ENCODE results near the gene ZNF324. TPM values are rescaled to one million over a fixed set of nuclear protein-coding genes. Genes with fewer than 3 reads are reported as not detected.

The ZNF324 gene
- total and polyA plus RNA-seq, 2 of the 13 experiments (the other 11 are each of a cell fraction or from before 2014, with no cell fraction given), result 1.1 to 4.7 TPM

GRCh38 chr19:58511353-58512208 is 44.7 kb downstream of the ZNF324 start, which contains the start of gene SLC27A5 (continued):
- TF ChIP-seq FOXC1 (CRISPR knock-in tag; IDR thresholded peaks at IDR 0.05; ENCODE audit: borderline replicate concordance), result no peak
- TF ChIP-seq NFKB2 (CRISPR knock-in tag; IDR thresholded peaks at IDR 0.05; ENCODE audit: borderline replicate concordance), result 0 out of 2 replicates have a peak, but pooled peaks have one; percentile 37
- TF ChIP-seq ZFYVE20 (CRISPR knock-in tag; IDR thresholded peaks at IDR 0.05; ENCODE audit: borderline replicate concordance, low read depth), result 0 out of 2 replicates have a peak, but pooled peaks have one; percentile 33
- TF ChIP-seq RCOR2 (CRISPR knock-in tag; IDR thresholded peaks at IDR 0.05), result peak; percentile 51; the same call in 1 of the 2 replicates
- 0 out of 2 replicates have a peak, but pooled peaks have one; percentile 80 for TF ChIP-seq ZNF343 (CRISPR knock-in tag; IDR thresholded peaks at IDR 0.05)
- no peak for TF ChIP-seq ZNF253 (CRISPR knock-in tag; IDR thresholded peaks at IDR 0.05; ENCODE audit: borderline replicate concordance)
- TF ChIP-seq JUNB (CRISPR knock-in tag; IDR thresholded peaks at IDR 0.05; ENCODE audit: borderline replicate concordance), result no peak
- peak; percentile 59 for TF ChIP-seq ZBTB4 (CRISPR knock-in tag; IDR thresholded peaks at IDR 0.05; ENCODE audit: borderline replicate concordance)
- TF ChIP-seq ZNF782 (CRISPR knock-in tag; IDR thresholded peaks at IDR 0.05; ENCODE audit: borderline replicate concordance), result peak; percentile 29; the same call in 1 of the 2 replicates
- TF ChIP-seq ZNF788 (CRISPR knock-in tag; IDR thresholded peaks at IDR 0.05; ENCODE audit: borderline replicate concordance), result peak; percentile 73; the same call in 1 of the 2 replicates
- peak; percentile 53; the same call in 1 of the 2 replicates for TF ChIP-seq NAIF1 (CRISPR knock-in tag; IDR thresholded peaks at IDR 0.05; ENCODE audit: borderline replicate concordance)
- no peak for TF ChIP-seq SATB2 (CRISPR knock-in tag; IDR thresholded peaks at IDR 0.05)
- TF ChIP-seq ZNF496 (CRISPR knock-in tag; IDR thresholded peaks at IDR 0.05; ENCODE audit: insufficient replicate concordance), result no peak
- peak; percentile 81 for TF ChIP-seq MED1 (CRISPR knock-in tag; IDR thresholded peaks at IDR 0.05)
- peak; percentile 70 for TF ChIP-seq ZFX (CRISPR knock-in tag; IDR thresholded peaks at IDR 0.05; ENCODE audit: low read depth)
- peak; percentile 79 for TF ChIP-seq ZNF784 (CRISPR knock-in tag; IDR thresholded peaks at IDR 0.05; ENCODE audit: borderline replicate concordance)
- 0 out of 2 replicates have a peak, but pooled peaks have one; percentile 30 for TF ChIP-seq ZNF276 (CRISPR knock-in tag; IDR thresholded peaks at IDR 0.05; ENCODE audit: low read depth)
- TF ChIP-seq ISL2 (CRISPR knock-in tag; IDR thresholded peaks at IDR 0.05), result no peak; the same call in 1 of the 2 replicates
- no peak; the same call in 1 of the 2 replicates for TF ChIP-seq ZBTB20 (CRISPR knock-in tag; IDR thresholded peaks at IDR 0.05; ENCODE audit: borderline replicate concordance, low read depth)
- TF ChIP-seq TGIF2 (CRISPR knock-in tag; IDR thresholded peaks at IDR 0.05), result no peak
- TF ChIP-seq ZNF660 (CRISPR knock-in tag; IDR thresholded peaks at IDR 0.05; ENCODE audit: borderline replicate concordance, low read depth), result no peak
- TF ChIP-seq ELF1 (CRISPR knock-in tag; IDR thresholded peaks at IDR 0.05), result no peak
- peak; percentile 94 for TF ChIP-seq DNMT1 (CRISPR knock-in tag; IDR thresholded peaks at IDR 0.05)
